Amniotic epithelial cell (primary cell): ENCODE measurements around the gene GABRB1.

ENCODE experiments used
- DNase-seq: peaks from one replicate; pipeline ENCODE4 v3.0.0-alpha.2; 2010; ENCODE audit warnings: low read depth

GABRB1 gene

DNA sequence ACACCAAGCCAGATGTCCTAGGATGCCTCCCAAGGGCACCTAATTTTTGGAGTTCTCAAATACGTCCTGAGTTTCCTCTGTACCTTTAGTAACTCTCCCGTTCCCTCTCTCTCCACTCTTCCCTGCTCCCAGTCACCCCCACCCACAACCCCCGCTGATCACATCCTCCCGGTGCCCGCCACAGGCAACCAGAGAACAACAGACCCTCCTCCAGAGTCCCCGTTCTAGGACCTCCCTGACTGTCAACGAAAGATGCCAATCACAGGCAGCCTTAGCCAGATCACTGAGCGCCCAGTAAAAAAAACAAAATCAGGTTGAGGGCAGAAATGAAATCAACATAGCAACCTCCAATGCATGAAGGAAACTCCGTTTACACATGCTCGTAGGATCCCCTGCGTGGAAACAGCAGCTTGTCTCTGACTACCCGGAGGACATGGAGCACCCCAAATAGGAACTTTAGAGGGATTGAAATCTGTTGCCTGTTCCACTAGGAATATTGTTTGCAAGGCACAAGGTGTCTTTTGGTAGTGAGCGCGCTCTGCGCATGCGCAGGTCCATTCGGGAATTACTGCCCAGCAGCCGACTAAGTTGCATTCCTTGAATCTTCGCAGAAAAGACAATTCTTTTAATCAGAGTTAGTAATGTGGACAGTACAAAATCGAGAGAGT, at the start of gene GABRB1:
Gene GABRB1 (plus strand): TSS at position 557 of the 668 bp plus-strand sequence.
- DNase-seq, result peak; percentile 42

DNA sequence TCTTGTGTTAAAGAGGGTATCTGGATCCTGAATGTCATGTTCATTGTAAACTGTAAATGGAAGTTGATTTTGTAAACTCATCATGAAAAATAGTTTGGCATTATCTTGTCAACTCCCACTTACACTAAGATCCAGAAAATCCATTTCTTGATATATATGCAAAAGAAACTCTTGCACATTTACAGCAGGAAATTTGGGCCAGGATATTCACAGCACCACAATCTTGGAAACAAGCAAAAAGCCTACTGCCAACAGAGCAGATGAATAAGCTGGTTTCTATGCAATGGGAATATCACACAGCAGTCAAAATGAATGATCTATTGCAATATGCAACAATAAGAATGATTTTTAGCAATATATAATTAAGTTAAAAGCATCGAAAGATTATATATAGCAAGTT, 46.6 kb upstream of the GABRB1 start:
- DNase-seq, result no peak

GRCh38 chr4:46986922-46987638, 44.3 kb upstream of the GABRB1 start:
- DNase-seq, result no peak

DNA sequence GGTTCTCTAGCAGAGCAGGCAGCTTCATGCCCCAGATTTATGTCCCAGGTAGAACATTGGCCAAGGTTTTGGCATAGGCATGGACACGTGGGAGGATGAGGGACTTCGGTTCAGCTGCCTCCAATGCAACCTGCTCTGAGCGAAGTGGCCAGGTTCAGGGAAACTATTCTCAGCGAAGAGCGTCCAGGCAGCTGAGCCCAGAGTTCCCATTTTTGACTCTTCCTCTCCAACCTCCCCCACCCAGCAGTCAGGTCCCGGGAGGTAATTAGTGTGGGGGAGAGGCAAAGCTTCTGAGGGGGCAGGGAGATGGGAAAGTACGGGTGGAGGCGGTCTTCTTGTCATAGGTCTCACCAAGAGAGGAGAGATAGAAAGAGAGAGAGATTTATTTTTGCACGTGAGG, 39.0 kb upstream of the GABRB1 start:
- no peak for DNase-seq

DNA sequence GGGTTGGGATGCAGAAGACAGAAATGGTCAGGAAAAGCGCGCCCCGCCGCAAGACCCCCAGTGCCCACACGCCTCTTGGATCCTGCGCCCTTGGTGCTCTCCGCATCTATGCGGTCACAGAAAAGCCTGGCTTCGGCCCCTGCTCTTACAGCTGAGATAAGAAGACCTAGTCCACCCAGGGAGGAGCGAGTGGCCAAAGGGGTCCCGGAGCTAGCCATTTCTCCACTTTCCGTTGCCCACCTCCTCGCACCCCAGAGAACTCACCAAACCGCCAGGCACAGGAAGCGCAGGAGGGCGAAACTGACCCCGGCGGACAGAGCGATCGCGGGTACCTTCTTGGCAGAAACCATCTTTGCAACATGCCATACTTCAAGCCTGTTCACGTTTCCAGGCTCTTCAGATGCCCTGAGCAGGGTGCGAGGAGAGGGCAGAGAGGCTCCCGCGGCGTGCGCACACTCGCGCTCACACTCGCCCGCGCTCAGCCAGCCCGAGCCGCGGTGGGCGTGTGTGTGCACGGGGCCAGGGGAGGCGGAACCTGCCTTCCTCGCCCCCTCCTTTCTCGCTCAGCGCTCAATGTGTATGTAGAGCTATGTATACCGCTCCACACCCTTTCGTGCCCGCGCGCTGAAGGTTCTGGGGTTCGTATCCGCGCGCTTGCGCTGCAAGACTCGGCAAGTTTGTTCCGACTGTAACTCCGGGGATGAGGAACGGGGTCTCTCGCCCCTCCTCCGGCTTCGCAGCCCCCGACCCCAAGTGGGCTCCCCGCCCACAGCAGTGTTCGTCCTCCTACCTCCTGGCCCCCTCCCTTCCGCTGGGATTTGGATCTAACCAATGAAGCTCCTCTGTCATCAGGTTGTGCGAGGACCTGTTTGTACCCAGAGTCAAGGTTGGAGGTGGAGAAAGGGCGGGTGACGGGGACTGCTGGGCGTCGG, 38.0 kb upstream of the GABRB1 start, which contains the start of gene GABRA4:
Gene GABRA4 (minus strand): TSS at position 507 of the 932 bp plus-strand sequence. CDS start 157 bp downstream, at position 350.
- no peak for DNase-seq

GRCh38 chr4:46994007-46994405, 37.4 kb upstream of the GABRB1 start:
- no peak for DNase-seq

DNA sequence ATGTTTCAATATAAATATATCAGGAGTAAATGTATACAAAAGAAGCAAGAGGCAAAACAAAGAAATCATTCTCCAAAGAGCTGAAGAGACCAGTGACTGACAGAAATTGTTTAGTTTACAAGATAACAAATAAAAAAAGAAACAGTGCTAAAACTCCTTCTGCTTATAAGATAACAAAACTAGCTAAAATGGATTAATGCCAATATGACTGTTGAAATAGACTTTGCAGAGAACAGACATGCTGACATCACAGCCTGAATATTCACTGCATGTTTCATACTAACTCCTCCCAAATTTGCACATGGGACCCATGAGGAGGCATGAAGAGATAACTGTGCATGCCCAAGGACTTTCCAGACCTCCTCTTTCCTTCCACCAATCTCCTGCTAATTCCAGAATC, 31.8 kb upstream of the GABRB1 start:
- DNase-seq, result peak; percentile 78

DNA sequence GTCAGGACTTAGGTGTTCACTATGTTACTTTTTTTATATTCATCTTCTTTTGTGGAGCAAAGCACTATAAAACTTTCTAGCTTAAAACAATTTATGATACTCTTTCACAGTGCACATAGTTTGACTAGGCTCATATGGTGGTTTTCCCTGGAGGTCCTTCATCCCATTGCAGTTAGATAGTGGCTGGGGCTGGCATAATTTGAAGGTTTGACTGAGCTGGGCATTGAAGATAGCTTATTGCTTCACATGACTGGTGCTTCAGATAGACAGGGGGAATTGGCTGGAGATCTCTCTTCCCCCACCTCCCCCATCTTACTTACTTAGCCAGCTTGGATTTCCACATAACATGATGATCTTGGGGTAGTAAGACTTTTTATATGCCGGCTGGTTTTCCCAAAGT, 31.0 kb upstream of the GABRB1 start:
- DNase-seq, result peak; percentile 32

DNA sequence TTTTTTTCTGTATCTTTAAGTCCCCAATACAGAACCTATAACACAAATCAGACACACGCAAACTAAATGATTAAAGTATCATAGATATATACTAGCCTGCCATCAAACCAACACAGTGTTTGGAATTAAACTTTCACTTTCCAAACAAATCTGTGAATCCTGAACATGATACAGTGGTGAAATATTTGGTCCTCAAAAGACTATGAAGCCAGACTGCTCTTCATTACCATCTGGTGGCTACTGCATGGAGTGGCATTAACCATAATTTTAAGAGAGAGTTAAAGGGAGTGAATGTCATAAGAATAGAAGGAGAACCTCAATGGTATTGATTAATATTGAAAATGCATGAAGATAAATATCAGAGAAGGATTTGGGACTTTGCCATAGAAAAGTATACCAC, 28.8 kb upstream of the GABRB1 start:
- DNase-seq, result peak; percentile 23

DNA sequence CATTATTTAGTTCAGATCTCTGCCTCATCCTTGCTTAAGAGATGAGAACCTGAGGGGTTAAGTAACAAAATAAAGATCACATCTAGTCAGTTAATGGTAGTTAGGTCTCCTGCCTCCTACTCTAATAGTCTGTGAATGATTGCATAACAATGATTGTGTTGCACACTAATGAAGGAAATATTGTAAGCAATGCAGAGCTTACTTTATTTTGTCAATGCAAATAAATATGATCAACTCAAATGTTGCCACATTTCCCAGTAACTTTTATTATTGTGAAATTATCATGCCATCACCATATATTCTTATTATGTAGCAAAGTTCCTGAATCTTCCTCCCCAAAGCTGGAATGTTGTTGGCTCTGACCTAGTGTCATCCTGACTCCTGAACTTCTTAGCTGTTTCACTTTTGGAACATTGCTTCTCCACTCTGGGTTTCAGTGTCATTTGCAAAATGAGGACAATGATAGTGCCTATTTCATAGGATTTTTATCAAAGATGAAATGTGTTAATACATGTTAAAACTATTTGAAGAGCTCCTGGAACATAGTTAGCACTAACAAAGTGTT, 20.9 kb upstream of the GABRB1 start:
- no peak for DNase-seq

DNA sequence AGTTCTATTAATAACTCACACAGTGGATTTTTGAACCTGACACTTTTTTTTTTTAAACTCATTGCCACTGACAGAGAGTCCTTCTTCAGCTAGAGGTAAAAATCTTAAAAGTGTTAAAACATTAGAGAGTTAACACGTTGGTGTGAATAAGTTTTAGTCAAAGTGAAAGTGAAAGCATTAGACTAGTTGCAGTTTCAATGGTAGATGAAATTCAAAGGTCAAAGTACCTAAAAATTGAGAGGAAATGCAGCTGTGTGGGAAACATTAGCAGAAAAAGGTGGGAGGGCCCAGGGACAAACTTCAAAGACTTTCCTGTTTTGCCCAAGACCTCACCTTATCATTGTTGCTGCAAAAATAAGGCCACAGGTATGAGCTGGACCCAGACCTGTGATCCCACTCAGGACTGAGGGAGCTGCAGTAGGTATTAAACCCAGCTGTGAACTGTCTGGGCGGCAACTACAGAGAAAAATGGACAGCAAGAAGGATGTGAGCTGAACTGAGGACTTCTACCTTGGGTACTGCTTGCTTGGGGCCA, 20.4 kb upstream of the GABRB1 start:
- DNase-seq, result no peak

GRCh38 chr4:47012676-47013075, 18.7 kb upstream of the GABRB1 start:
- DNase-seq, result no peak

DNA sequence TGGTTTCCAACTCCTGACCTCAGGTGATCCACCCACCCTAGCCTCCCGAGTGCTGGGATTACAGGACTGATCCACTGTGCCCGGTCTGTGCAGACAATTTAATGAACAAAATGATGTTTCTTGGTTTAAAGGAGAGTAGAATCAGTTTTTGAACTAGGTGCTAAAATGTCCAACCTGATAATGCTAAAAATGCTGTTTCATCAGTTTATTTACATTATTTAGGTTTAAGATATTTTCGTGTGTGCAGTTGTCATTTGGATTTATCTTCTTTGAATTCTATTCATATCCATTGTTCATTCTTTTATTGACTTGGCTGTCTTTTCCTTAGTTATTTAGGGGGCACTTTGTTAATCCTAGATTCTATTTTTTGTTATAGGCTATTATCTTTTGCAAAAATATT, 18.0 kb upstream of the GABRB1 start:
- no peak for DNase-seq

DNA sequence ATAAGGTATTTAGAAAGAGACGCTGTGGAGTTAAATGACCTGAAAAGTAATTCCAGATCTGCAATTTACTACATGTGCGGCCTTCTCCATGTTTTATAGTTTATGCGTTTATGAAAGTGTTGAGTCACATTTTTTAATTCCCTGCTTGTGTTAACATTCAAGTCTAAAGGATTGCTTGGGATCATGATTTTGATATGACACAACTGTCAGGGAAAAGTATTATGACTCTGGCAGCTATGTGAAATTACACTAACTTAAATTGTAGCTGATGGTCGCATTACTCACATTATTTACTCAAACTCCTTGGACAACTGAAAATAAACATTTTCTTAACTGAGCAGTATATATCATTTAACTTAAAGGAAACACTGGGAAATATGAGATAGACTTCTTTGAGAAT, 14.3 kb upstream of the GABRB1 start:
- no peak for DNase-seq

DNA sequence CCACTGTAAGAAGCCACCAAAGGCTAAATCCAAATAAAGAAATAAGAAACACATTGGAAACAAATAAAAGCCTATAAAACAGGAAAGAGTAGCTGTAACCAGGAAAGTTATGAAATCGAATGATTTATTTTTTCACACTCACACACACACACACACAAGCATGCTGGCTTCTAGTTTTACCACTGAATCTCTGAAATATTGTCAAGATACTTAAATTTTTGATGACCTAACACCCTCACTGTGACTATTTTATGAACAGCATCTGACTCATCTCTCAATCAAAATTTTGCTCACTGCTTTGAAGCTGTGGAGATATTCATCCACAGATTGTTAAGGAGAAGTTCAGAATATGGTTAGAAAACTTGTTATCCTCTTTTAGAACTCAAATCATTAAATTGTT, 13.9 kb upstream of the GABRB1 start:
- DNase-seq, result no peak

DNA sequence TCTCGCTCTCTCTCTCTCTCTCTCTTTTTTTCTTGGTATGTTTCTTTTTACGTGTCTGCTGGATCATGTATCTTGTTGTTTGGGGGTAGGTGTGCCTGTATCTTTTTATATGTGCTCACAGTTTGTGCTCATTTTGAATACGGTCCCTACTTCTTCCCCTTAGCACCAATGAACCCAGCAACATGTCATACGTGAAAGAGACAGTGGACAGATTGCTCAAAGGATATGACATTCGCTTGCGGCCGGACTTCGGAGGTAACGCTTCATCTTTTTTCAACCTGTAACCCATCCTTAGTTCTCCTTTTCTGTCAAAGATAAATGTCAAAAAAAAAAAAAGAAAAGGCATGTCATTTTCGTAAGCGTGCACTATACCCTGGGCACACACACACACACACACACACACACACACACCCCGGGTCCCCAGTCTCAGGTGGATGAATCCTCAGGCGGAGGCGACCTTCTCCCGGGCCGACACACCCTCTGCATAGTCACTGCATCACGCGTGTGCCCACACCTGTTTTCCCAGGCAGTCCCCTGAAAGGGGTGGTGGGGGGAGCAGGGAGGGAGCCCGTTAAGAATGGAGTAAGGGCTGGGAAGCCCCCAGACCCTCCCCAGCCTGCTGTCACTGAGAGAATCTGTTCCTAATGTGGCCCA, 511 bp downstream of the GABRB1 start:
- no peak for DNase-seq

DNA sequence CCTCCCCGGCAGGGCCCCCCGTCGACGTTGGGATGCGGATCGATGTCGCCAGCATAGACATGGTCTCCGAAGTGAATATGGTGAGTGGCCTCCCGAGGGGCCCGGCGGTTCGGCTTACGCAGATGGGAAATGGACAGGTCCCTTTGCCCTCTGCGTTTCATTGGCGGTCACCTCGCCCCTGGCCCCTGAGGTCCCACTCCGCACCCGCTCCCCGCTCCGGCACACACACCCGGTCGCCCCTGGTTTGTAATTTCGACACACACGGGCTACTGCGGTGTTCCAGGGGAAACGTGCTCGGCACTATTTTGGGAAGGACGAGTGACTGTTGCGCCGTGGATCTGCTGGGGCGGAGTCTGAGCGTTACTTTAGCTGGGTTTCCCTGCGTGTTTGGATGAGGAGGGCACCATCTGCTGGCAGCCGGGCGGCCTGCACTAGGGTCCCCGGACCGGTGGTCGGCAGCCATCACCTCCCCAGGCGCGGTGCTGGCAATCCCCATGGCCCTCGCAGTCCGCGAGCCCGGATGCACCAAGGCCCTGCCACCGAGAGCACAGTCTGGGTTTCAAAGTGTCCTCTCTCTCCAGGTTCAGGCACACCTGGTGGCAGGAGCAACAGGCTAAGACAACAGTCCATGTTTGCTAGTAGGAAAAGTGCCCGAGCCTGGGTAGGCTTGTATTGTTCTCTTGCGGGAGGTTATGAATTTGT, 1.2 kb downstream of the GABRB1 start:
- DNase-seq, result peak; percentile 29

- DNase-seq, result no peak
These were observed 6.9 kb downstream of the GABRB1 start for GRCh38 chr4:47038263-47038662.

DNA sequence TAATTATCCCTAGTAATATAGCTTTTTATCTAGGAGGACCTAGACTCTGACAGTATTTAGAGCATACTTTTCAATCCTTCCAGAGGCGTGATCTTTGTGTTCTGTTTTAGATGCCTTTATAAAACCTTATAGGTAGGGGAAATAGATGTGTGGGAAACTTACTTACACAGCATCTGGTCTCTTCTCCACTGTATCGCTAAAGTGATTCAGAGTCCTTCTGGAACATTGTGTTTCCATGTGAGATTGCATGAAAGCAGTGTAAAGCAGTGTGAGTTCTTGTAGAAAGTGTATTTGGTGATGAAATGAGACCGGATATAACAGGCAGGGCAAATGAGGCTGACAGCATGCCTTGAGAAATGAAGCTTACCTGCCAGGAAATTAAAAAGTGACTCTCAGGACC, 9.5 kb downstream of the GABRB1 start:
- DNase-seq, result no peak

DNA sequence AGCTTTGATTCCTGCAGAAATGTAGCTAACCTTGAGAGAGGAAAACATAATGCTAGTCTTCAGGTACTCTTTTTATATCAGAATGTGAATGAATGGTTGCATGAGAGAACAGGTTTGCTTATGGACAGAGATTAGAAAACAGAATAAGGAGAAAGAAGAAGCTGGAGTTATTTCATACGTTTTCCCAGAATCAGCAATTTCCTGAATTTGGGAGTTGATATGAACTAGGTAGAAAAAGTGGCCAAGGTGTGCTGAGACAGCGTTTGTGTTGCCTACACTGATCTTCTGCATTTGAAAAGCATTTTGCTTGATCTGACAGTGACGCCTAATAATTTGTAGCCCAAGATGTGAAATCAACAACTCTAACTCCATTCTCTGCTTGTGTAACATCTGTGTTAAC, 12.5 kb downstream of the GABRB1 start:
- no peak for DNase-seq

DNA sequence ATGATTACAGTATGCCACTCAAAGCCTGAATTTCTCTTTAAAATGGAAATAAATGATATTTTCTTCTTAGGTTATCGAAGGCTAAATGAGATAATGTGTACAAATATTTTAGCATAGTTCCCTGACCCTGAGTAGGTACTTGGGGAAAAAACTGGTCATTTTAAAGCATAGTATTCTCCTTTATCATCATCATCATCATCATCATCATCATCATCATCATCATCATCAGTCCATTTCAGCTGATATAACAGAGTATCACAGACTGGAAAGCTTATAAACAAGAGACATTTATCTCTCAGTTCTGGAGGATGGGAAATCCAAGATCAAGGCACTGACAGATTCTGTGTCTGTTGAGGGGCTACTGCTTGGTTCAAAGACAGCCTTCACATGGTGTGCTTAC, 13.9 kb downstream of the GABRB1 start:
- no peak for DNase-seq
